Uterus (tissue), 2 donors: ENCODE data around the gene TAS1R3.

Experiments used
- POLR2A ChIP-seq, 2 donors: fragments of 450-650 bp; IDR thresholded peaks; one replicate each; pipeline ENCODE4 v1.6.1; 2016; ENCODE audit warnings: antibody characterized with exemption in 2 of 2, mild to moderate bottlenecking in 1 of 2, moderate library complexity in 1 of 2
- TF ChIP-seq, protein P1 (sequence below), 4 experiments: fragments of 200-600 bp in 2 of 4; fragments of 450-650 bp in 2 of 4; sonication (generic) in 2 of 4; IDR thresholded peaks; one replicate each; pipeline ENCODE4 v1.5.1; 2016 to 2019; ENCODE audit warnings: antibody characterized with exemption in 4 of 4, mild to moderate bottlenecking in 2 of 4, moderate library complexity in 1 of 4

DNA sequence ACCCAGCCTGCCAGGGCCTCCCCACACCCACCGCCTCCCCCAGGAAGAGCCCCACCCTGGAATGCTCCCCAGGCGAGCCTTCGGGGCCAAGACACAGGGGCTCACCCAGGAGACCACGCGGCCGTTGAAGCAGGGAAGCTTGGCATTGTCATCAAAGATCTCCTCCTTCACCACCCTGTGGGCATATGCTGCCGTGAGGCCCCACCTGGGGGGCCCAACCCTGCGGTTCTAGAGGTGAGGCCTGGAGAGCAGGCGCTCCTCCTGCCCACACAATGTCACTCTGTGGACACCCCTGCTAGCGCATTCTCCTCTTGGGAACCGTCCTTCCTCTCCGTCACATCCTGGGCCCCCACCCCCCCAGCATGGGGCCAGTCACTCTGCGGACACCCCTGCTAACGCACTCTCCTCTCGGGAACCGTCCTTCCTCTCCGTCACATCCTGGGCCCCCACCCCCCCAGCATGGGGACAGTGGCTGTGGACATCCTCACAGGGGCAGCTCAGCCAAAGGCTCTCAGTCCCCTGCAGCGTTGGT lies 11.6 kb downstream of the TAS1R3 start:
- TF ChIP-seq, protein P1, sequence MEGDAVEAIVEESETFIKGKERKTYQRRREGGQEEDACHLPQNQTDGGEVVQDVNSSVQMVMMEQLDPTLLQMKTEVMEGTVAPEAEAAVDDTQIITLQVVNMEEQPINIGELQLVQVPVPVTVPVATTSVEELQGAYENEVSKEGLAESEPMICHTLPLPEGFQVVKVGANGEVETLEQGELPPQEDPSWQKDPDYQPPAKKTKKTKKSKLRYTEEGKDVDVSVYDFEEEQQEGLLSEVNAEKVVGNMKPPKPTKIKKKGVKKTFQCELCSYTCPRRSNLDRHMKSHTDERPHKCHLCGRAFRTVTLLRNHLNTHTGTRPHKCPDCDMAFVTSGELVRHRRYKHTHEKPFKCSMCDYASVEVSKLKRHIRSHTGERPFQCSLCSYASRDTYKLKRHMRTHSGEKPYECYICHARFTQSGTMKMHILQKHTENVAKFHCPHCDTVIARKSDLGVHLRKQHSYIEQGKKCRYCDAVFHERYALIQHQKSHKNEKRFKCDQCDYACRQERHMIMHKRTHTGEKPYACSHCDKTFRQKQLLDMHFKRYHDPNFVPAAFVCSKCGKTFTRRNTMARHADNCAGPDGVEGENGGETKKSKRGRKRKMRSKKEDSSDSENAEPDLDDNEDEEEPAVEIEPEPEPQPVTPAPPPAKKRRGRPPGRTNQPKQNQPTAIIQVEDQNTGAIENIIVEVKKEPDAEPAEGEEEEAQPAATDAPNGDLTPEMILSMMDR (IDR thresholded peaks at IDR 0.05), result no peak
- TF ChIP-seq POLR2A (IDR thresholded peaks at IDR 0.05), result no peak
